Esophagus muscularis mucosa (tissue), 4 donors: ENCODE data around the gene MAN1C1. TPM values are rescaled to one million over a fixed set of nuclear protein-coding genes. Genes with fewer than 3 reads are reported as not detected.
A peak's percentile ranks its signal among the peaks of the same experiment; 100 is the strongest.
"Not testable (repeated sequence)": the region's sequence is repeated elsewhere in the genome, so short reads cannot be mapped to it uniquely, and the experiment has no call there.

Experiments
- DNase-seq: peaks from one replicate; pipeline ENCODE4 v3.0.0-alpha.2; 2017; ENCODE audit errors: extremely low spot score
- H3K27ac ChIP-seq, 4 donors: fragments of 200-600 bp; sonication (generic); replicated peaks in 1 of 4; 1 replicate in 3 of 4; 2 replicates in 1 of 4; pipeline ENCODE4 v1.5.1; 2016 to 2019; ENCODE audit warnings: mild to moderate bottlenecking in 1 of 4
- H3K27me3 ChIP-seq, 4 donors: fragments of 200-600 bp; sonication (generic); one replicate each; pipeline versions ENCODE4 v1.5.1 to v1.6.0; 2016 to 2019
- H3K36me3 ChIP-seq, 4 donors: fragments of 200-600 bp; sonication (generic); one replicate each; pipeline ENCODE4 v1.5.1; 2016 to 2019
- H3K4me1 ChIP-seq, 4 donors: fragments of 200-600 bp; sonication (generic); one replicate each; pipeline ENCODE4 v1.5.1; 2016 to 2019
- H3K4me3 ChIP-seq, 4 donors: fragments of 200-600 bp; sonication (generic); 1 replicate in 2 of 4; 2 replicates in 2 of 4; pipeline ENCODE4 v1.5.1; 2016 to 2019; ENCODE audit warnings: mild to moderate bottlenecking in 4 of 4, moderate library complexity in 1 of 4
- H3K9me3 ChIP-seq, 4 donors: fragments of 200-600 bp; sonication (generic); 1 replicate in 3 of 4; 2 replicates in 1 of 4; pipeline ENCODE4 v1.5.1; 2016 to 2019
- EP300 ChIP-seq: sonication (generic); formaldehyde crosslinking; IDR thresholded peaks from one replicate; pipeline ENCODE4 v1.6.1; 2017; ENCODE audit warnings: antibody characterized with exemption
- POLR2A ChIP-seq: fragments of 450-650 bp; IDR thresholded peaks from one replicate; pipeline ENCODE4 v1.6.1; 2017; ENCODE audit warnings: antibody characterized with exemption, moderate library complexity, mild to moderate bottlenecking, low read depth
- POLR2AphosphoS5 ChIP-seq, 2 donors: sonication (generic); formaldehyde crosslinking; IDR thresholded peaks; one replicate each; pipeline ENCODE4 v1.6.1; 2017; ENCODE audit warnings: antibody characterized with exemption in 2 of 2
- WGBS: methylation state at CpG from one replicate; pipeline ENCODE4 v1.1.5; 2018; 5-methylcytosine and 5-hydroxymethylcytosine counted together
- intact Hi-C: fragments of 100-400 bp; cut with DNase I; formaldehyde crosslinking; loops from one replicate; pipeline ENCODE4 v1.15.1; 2023
- total RNA-seq, 4 donors: library from RNA; depleted of rRNA; stranded (reverse); fragments of >200 nt; gene quantifications; one replicate each; pipeline versions ENCODE4 v1.1.0 to v1.2.1, GENCODE V29; 2016
- TF ChIP-seq, protein P1 (sequence below), 3 experiments: fragments of 200-600 bp in 2 of 3; fragments of 450-650 bp in 1 of 3; sonication (generic) in 2 of 3; IDR thresholded peaks; one replicate each; pipeline ENCODE4 v1.5.1; 2017 to 2019; ENCODE audit warnings: antibody characterized with exemption in 3 of 3, mild to moderate bottlenecking in 2 of 3, moderate library complexity in 1 of 3

The MAN1C1 gene
- total RNA-seq, 4 donors from 2014 or later, result 20.2 to 22.8 (median 20.7) TPM

DNA sequence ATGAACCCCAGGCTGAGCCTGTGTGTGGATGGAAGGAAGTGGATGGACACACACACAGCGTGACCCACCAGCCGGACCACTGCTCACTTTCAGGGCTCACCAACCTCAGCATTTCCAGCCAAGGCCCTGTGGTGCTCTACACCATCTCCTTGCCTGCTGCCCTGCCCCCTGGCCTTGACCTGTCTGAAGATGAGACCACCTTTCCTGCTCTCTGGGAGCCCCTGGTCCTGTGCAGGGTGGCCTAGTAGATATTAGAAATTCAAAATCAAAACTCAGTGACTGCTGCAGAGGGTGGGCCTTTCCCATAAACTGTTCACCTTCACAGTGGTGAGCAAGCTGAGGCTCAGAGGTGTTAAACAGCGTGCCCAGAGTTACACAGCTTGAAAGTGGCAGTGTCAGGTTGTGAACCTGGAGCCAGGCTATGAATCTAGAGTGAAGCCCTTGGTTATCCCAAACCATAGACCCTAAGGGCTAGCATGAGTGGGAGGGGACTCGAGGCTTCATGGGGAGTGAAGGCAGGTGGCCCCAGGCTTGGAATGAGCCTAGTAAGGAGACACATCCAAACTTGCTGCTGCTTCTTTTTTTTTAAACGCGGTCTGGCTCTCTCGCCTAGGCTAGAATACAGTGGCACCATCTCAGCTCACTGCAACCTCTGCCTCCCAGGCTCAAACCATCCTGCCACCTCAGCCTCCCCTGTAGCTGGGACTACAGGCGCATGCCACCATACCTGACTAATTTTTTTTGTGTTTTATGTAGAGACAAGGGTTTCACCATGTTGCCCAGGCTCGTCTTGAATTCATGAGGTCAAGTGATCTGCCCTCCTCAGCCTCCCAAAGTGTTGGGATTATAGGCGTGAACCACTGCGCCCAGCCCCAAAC lies 41.5 kb downstream of the MAN1C1 start:
- H3K4me3 ChIP-seq, result no peak overlapping the region
- intact Hi-C loops, result no loop called here
- peak overlapping the region; percentile 49 to 77 (median 67) for H3K27ac ChIP-seq
- no peaks in the 10 kb centered on the region for H3K36me3 ChIP-seq
- no peaks in the 10 kb centered on the region for H3K9me3 ChIP-seq
- DNase-seq, result no peak
- TF ChIP-seq POLR2AphosphoS5 (IDR thresholded peaks at IDR 0.05), result no peak
- TF ChIP-seq POLR2A, result no peak
- TF ChIP-seq EP300, result no peak
- TF ChIP-seq, protein P1, sequence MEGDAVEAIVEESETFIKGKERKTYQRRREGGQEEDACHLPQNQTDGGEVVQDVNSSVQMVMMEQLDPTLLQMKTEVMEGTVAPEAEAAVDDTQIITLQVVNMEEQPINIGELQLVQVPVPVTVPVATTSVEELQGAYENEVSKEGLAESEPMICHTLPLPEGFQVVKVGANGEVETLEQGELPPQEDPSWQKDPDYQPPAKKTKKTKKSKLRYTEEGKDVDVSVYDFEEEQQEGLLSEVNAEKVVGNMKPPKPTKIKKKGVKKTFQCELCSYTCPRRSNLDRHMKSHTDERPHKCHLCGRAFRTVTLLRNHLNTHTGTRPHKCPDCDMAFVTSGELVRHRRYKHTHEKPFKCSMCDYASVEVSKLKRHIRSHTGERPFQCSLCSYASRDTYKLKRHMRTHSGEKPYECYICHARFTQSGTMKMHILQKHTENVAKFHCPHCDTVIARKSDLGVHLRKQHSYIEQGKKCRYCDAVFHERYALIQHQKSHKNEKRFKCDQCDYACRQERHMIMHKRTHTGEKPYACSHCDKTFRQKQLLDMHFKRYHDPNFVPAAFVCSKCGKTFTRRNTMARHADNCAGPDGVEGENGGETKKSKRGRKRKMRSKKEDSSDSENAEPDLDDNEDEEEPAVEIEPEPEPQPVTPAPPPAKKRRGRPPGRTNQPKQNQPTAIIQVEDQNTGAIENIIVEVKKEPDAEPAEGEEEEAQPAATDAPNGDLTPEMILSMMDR (IDR thresholded peaks at IDR 0.05), result no peak
- H3K4me1 ChIP-seq, result peaks cover 28 to 39% (median 30%) of the 10 kb centered on the region in 4 donors
- WGBS, result 93% methylated on average over 11 of the region's 11 CpGs
- H3K27me3 ChIP-seq, result no peaks in the 10 kb centered on the region

DNA sequence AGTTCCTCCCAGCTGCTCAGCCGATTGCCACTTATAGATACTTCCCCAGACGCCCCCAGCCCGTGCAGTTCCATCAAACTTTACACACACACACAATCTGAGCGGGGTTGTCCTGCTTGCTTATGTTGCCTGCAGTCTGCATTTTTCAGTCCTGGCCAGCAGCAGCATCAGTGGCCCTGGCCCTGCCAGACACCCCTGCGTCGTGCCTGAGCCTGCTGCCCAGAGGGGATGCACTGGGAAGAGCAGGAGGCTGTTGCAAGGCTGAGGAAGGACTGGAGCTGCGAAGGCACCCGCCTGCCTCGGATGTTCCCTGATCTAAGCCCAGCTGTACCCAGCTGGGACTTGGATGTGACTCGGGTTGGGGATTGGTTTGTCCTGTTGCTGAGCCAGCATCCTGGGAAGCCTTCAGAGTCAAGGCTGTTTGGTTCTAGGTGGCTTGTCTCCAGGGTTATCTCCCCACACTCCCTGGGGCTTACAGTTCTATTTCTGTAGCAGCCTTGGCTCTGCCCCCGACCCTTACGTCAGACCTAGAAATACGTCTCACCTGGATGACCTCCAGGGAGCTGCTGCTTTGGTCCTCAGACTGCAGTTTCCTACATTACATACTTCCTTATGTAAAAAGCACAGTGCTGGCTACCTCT lies 42.3 kb downstream of the MAN1C1 start:
- Histone ChIP-seq H3K27me3 (no peaks in the 10 kb centered on the region), H3K9me3 (no peaks in the 10 kb centered on the region), H3K27ac (peak overlapping the region; percentile 49 to 77 (median 67)), H3K4me3 (no peak overlapping the region), H3K4me1 (peaks cover 31 to 40% (median 33%) of the 10 kb centered on the region in 4 donors), H3K36me3 (no peaks in the 10 kb centered on the region)
- 56% methylated on average over 8 of the region's 13 CpGs for WGBS
- intact Hi-C loops, result no loop called here
- TF ChIP-seq, protein P1 (IDR thresholded peaks at IDR 0.05), result no peak
- TF ChIP-seq POLR2AphosphoS5 (IDR thresholded peaks at IDR 0.05), result peak; percentile 42 to 56
- no peak for DNase-seq

DNA sequence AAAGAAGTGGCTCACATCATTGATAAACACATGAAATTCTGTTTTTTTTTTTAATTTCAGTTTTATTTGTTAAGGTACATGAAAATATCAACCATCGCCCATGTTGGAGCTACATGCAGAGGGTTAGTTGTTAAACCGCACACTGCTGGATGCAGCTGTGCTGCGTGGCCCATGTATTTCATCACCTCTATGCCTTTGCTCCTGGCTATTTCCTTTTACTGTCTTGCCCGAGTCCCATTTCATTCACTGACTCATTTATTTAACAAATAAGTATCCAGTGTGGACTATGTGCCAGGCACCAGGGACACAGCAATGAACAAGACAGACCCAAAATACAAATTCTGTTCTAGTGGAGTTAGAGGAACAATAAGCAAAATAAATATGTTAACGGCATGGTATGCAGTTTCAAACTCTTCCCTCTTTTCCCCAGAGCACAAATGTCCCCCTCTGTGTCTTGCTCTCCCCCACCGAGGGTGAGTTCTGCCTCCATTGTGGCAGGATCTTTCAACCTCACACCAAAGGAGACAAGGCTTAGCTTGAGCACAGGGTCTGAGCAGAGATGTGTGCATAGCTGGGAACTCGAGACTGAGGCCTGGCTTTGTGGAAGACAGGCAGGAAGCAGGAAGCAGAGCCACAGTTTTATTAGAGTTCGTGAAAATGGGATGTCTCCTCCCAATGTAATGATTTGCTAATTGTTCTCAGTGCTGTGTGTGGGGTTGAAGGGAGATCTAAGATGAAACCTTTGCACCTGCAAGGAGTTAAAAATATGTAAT lies 44.6 kb downstream of the MAN1C1 start:
- H3K27ac ChIP-seq, result peak overlapping the region in 1 of 4 donors; percentile 43
- no peak overlapping the region for H3K4me3 ChIP-seq
- WGBS, result 81% methylated on average over 8 of the region's 8 CpGs
- peaks cover 41 to 56% (median 46%) of the 10 kb centered on the region in 4 donors for H3K4me1 ChIP-seq
- H3K36me3 ChIP-seq, result no peaks in the 10 kb centered on the region
- intact Hi-C loops, result no loop called here
- no peaks in the 10 kb centered on the region for H3K9me3 ChIP-seq
- no peaks in the 10 kb centered on the region for H3K27me3 ChIP-seq
- no peak for DNase-seq
- TF ChIP-seq POLR2A, result no peak
- TF ChIP-seq EP300, result no peak
- no peak for TF ChIP-seq POLR2AphosphoS5 (IDR thresholded peaks at IDR 0.05)
- TF ChIP-seq, protein P1 (IDR thresholded peaks at IDR 0.05), result no peak

DNA sequence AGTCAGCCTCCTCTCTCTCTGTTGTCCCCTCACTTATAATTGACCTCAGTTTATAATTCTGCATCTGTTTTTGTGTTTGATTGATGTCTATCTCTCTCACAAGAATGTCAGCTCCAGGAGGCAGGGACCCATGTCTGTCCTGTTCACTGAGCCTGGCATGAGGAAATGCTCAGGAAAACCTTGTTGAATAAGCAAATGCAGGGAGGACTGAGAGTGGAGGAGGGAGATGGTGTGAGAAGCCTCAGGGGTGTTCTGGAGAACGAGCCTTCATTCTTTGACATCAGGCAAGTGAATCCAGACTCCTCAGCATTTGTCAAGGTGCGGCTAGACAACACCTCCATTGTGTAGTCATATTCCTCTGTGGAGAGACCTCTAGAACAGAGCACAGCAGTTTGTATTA lies 45.5 kb downstream of the MAN1C1 start:
- no peak overlapping the region for H3K4me3 ChIP-seq
- TF ChIP-seq, protein P1 (IDR thresholded peaks at IDR 0.05), result no peak
- TF ChIP-seq POLR2AphosphoS5 (IDR thresholded peaks at IDR 0.05) (no peak), EP300 (no peak)
- intact Hi-C loops, result no loop called here
- H3K27me3 ChIP-seq, result no peaks in the 10 kb centered on the region
- no peaks in the 10 kb centered on the region for H3K36me3 ChIP-seq
- WGBS, result 90% methylated on average over 2 of the region's 2 CpGs
- H3K27ac ChIP-seq, result peak overlapping the region in 1 of 4 donors; percentile 43
- no peaks in the 10 kb centered on the region for H3K9me3 ChIP-seq
- DNase-seq, result no peak
- H3K4me1 ChIP-seq, result peaks cover 39 to 57% (median 44%) of the 10 kb centered on the region in 4 donors

DNA sequence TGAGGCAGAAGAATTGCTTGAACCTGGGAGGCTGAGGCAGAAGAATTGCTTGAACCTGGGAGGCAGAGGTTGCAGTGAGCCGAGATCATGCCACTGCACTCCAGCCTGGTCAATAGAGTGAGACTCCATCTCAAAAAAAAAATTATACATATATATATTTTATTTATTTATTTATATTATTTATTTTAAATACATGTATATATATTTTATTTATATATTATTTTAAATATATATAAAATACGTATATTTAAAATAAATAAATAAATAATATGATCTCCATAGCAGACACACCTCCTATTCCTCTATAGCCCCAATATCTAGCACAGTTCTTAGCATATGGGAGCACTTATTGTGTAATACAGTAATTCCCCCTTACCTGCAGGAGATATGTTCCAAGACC lies 46.4 kb downstream of the MAN1C1 start:
- H3K27me3 ChIP-seq, H3K36me3 ChIP-seq, H3K9me3 ChIP-seq, DNase-seq, intact Hi-C loops, H3K27ac ChIP-seq, H3K4me3 ChIP-seq: not testable (repeated sequence)
- WGBS, result 98% methylated on average over 2 of the region's 2 CpGs
- peaks cover 33 to 54% (median 40%) of the 10 kb centered on the region in 4 donors for H3K4me1 ChIP-seq
